AG08396 (cell line): ENCODE measurements around the gene TRIM49D1.
"Not testable (repeated sequence)": the region's sequence is repeated elsewhere in the genome, so short reads cannot be mapped to it uniquely, and the experiment has no call there.

ENCODE experiments used
- DNase-seq: peaks from one replicate; pipeline ENCODE4 v3.0.0; 2012; ENCODE audit warnings: low spot score, mixed read lengths

Gene TRIM49D1, protein sequence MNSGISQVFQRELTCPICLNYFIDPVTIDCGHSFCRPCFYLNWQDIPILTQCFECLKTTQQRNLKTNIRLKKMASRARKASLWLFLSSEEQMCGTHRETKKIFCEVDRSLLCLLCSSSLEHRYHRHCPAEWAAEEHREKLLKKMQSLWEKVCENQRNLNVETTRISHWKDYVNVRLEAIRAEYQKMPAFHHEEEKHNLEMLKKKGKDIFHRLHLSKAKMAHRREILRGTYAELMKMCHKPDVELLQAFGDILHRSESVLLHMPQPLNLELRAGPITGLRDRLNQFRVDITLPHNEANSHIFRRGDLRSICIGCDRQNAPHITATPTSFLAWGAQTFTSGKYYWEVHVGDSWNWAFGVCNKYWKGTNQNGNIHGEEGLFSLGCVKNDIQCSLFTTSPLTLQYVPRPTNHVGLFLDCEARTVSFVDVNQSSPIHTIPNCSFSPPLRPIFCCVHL

DNA sequence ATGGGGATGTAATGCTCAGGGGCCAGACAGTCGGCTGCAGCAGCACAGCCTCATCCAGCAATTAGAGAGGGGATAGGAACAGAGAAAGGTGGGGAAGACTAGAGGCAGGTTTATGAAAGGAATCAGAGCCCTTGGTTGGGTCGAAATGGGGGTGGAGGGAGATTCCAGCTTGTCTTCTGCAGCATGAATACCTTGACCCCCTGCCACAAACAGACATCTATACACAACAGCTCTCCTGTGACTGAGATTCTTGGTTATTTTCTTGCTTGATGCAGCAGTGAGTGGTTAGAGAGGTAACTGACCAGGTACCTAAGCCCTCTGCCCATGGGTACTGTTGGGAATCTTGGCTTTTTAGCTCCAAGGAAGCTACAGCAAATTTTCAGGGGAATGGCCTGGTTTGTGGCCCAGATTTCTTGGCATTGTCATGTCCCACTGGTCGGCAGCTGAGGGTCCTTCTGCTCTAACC is at the start of gene TRIM49D1:
Gene TRIM49D1 (minus strand): TSS at position 51 of the 466 bp plus-strand sequence. CDS start 4,535 bp downstream, outside the sequence.
- DNase-seq: no peak

DNA sequence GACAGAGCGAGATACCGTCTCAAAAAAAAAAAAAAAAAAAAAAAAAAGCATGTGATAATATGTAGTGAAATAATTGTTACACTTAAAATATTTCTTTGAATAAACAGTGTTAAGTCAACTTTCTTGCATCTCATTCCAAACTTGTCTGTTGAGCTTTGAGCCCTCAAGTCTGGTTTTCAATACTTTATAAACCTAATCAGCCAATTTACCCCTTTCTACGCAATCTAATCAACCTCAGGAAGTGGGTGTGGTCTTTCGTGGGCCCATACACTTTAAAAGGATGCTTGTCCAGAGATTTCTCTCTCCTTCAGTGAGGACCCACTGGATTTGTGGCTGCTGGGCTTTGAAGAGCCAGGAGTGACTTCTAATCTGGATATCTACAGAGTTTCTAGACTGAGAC is 43.7 kb upstream of the TRIM49D1 start, which contains the start of gene TRIM64:
Gene TRIM64 (plus strand): TSS at position 301 of the 400 bp plus-strand sequence. CDS start 2,467 bp downstream, outside the sequence.
- not testable (repeated sequence) for DNase-seq

DNA sequence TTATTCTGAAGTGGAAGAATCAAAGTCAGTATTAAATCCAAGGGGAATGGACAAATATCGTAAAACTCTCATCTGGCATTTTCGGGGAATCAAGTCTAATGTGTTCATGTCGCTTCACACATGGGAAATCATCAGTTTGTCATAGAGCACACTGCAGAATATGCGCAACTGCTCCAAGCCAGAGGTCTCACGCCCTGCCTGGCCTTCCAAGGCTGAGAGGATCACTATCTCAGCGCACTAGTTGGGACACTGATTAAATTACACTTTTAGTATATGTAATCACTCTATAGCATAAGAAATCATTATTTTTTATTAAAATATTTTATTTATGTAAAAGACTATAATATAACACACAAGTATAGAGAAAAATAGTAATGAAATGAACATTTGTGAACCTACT is 38.8 kb upstream of the TRIM49D1 start:
- not testable (repeated sequence) for DNase-seq

GRCh38 chr11:89923764-89924163 is 1.7 kb upstream of the TRIM49D1 start, which contains the start of gene TRIM49D2:
TRIM49D2 (plus strand) TSS chr11:89924064; CDS start chr11:89926762, 2,698 bp downstream.
- not testable (repeated sequence) for DNase-seq

- not testable (repeated sequence) for DNase-seq
Observed at GRCh38 chr11:89900809-89901208, 21.2 kb downstream of the TRIM49D1 start.

DNA sequence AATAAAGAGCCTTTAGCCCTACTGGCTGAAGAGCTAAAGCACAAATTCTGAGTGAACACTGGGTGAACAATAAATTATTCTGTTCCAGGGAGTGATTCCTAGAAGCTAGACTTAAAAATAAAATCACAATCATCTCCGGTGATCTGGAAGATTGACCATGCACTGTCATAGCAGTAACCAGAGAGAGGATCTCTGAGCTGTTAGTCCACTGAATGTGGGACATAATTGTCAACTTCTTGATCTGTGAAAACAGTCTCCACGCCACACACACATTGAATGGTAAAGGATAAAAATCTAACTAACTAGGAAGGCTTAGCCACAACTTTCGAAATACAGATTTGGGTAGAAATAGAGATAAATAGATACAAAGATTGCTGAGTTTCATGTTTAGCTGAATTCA is 28.8 kb downstream of the TRIM49D1 start:
- DNase-seq: not testable (repeated sequence)

DNA sequence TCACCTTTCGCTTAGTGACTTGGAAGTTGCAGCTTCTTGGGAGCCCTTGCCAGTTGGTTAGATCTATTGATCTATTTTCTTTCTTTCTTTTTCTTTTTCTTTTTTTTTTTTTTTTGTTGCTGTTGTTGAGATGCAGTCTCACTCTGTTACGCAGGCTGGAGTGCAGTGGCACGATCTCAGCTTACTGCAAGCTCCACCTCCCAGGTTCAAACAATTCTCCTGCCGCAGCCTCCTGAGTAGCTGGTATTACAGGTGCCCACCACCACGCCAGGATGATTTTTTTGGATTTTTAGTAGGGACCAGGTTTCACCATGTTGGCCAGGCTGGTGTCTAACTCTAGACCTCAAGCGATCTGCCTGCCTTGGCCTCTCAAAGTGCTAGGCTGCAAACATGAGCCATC is 44.5 kb downstream of the TRIM49D1 start:
- DNase-seq: not testable (repeated sequence)

DNA sequence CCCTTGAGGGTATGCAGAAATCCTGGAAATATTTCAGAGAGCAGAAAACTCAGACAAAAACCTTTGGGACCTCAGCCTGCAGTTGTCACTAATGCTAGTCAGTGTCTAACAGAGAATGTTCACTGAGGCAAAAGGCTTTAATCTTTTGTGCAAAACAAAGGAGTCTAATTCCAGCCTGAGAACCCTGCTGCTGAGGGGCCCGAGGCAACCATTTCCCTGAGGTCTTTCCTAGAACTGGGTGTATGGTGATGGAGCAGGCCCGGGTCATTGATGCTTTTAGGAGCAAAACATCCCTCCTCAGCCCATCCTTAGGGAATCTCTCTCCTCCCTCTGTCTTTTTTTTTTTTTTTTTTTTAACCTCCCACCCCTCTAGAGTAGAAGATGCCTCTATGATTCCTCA is 49.5 kb downstream of the TRIM49D1 start:
- DNase-seq: not testable (repeated sequence)

DNA sequence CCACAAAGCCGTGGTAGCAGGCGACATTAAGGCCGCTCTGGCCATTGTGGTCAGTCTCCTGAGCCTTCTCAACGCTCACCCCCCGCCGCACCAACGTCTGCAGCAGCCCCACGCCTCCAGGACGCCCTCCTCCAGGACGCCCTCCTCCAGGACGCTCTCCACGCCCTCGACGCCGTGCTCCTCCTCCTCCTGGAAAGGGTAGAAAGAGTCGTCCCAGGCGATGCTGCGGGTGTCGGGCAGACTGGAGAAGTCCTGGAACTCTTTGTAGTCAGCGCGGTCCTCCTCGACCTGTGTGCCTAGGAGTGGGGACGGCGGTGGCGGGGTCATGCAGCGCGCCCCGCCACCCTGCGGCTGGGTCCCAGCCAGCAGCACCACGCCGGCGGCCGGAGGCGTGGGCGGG is 56.8 kb downstream of the TRIM49D1 start:
- DNase-seq: not testable (repeated sequence)

- DNase-seq: not testable (repeated sequence)
Observed at GRCh38 chr11:89863906-89864704, 57.9 kb downstream of the TRIM49D1 start.
